Activated T-cell treated with anti-CD3 and anti-CD28 coated beads, Interleukin-2, amount 50 U/mL, for 48 hours (primary cell): ENCODE results near the gene ATRNL1.
"Not testable (repeated sequence)": the region's sequence is repeated elsewhere in the genome, so short reads cannot be mapped to it uniquely, and the experiment has no call there.

Experiments
- DNase-seq, 2 experiments: peaks; one replicate each; pipeline ENCODE4 v3.0.0-alpha.2; 2020

ATRNL1 gene

GRCh38 chr10:115222039-115222438 is 128.9 kb downstream of the ATRNL1 start:
- DNase-seq, result no peak

GRCh38 chr10:115239761-115240160 is 146.6 kb downstream of the ATRNL1 start:
- DNase-seq, result no peak

- DNase-seq, result no peak
Measured at GRCh38 chr10:115250784-115251183, 157.6 kb downstream of the ATRNL1 start.

- DNase-seq, result not testable (repeated sequence)
Measured at GRCh38 chr10:115253765-115254164, 160.6 kb downstream of the ATRNL1 start.

- no peak for DNase-seq
Measured at GRCh38 chr10:115272482-115272881, 179.3 kb downstream of the ATRNL1 start.

- DNase-seq, result no peak
Measured at GRCh38 chr10:115278294-115278693, 185.1 kb downstream of the ATRNL1 start.

GRCh38 chr10:115295213-115295805 is 202.1 kb downstream of the ATRNL1 start:
- DNase-seq, result no peak

DNA sequence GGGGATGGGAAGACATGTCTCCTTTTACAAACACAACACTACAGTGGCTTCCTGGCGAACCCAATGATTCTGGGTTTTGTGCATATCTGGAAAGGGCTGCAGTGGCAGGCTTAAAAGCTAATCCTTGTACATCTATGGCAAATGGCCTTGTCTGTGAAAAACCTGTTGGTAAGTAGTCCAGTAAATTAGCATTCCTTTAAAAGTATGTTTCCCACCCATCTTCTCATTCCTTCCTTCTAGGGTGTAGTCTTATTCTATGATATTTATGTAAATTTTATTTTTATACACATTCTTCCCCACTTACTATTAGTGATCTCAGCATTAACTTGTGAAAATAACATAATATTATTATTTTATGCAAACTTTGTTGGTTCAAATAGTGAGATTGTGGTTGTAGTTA is 206.9 kb downstream of the ATRNL1 start:
- DNase-seq, result no peak

- DNase-seq, result not testable (repeated sequence)
Measured at GRCh38 chr10:115319669-115320068, 226.5 kb downstream of the ATRNL1 start.

DNA sequence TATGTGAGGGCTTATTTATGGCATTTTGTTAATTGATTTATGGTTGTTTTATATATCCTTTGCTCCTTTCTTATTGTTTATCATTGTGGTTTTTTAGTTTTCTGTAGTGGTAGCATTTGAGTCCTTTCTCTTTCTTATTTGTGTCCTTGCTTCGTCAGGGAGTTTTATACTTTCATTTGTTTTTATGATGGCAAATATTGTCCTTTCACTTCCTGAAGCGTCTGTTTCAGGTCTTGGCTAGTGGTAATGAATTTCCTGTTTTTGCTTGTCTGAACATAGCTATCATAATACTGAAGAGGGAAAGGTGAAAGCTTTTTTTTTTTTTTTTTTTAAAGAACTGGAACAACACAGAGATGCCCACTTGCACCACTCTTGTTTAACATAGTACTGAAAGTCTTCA is 228.2 kb downstream of the ATRNL1 start:
- DNase-seq, result no peak

GRCh38 chr10:115328331-115328730 is 235.2 kb downstream of the ATRNL1 start:
- DNase-seq, result no peak

GRCh38 chr10:115335366-115335765 is 242.2 kb downstream of the ATRNL1 start:
- DNase-seq, result no peak

DNA sequence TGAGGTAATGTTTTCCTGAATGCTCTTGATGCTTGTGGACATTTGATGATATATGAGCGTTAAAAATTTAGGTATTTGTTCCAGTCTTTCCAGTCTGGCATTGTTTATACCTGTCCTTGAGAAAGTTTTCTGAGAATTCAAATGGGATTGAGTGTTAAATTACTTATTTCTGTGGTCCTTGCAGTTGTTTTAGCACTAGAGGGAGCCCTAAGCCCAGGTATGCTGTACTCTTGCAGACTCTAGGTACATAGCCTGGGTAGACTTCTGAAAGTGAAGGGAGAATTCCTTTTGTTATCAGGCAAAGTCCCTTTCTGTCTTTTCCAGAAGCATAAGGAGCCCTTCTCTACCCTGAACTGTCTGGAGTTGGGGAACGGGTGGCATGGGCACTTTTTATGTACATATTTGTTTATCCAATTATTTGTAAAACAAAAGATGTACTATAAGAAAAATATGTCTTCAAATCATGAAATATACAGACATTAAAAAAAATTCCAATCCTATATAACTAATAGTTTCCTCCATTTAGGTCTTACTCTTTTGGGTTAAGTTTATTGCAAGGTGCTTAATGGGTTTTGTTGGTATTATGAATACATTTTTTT is 262.1 kb downstream of the ATRNL1 start:
- no peak for DNase-seq

DNA sequence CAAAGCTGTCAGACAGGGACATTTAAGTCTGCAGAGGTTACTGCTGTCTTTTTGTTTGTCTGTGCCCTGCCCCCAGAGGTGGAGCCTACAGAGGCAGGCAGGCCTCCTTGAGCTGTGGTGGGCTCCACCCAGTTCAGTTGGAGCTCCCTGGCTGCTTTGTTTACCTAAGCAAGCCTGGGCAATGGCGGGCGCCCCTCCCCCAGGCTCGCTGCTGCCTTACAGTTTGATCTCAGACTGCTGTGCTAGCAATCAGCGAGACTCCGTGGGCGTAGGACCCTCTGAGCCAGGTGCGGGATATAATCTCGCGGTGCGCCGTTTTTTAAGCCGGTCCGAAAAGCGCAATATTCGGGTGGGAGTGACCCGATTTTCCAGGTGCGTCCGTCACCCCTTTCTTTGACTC is 274.8 kb downstream of the ATRNL1 start:
- not testable (repeated sequence) for DNase-seq

GRCh38 chr10:115379064-115379463 is 285.9 kb downstream of the ATRNL1 start:
- DNase-seq, result no peak

DNA sequence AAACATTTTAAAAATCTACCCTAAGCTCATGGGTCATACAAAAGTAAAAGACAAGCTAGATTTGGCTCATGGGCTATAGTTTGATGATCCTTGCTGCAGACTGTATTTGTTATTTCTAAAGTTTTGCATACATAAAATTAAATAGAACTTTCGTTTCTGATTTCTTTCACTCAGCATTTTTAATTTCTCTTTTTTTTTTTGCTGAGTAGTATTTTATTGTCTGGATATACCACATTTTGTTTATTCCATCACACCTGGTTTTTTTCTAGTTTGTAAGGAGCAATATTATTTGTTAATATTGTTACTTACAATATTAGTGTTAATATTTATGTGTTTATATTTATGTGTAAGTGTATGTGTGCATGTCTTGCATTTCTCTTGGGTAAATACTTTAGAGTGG is 291.5 kb downstream of the ATRNL1 start:
- no peak for DNase-seq

DNA sequence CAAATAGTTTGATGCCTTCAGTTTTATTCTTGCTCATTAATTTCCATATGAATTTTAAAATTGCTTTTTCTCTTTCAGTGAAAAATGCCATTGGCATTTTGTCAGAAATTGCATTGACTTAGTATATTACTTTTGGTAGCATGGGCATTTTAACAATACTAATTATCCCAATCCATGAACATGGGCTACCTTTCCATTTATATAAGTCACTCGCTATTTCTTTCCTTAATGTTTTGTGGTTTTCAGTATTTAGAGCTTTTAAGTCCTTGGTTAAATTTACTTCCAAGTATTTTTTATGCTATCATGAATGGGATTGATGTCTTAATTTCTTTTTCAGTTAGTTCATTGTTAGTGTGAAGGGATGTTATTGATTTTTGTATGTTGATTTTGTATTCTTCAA is 297.4 kb downstream of the ATRNL1 start:
- DNase-seq, result no peak

GRCh38 chr10:115398026-115398425 is 304.9 kb downstream of the ATRNL1 start:
- DNase-seq, result no peak

GRCh38 chr10:115402699-115403098 is 309.5 kb downstream of the ATRNL1 start:
- no peak for DNase-seq

DNA sequence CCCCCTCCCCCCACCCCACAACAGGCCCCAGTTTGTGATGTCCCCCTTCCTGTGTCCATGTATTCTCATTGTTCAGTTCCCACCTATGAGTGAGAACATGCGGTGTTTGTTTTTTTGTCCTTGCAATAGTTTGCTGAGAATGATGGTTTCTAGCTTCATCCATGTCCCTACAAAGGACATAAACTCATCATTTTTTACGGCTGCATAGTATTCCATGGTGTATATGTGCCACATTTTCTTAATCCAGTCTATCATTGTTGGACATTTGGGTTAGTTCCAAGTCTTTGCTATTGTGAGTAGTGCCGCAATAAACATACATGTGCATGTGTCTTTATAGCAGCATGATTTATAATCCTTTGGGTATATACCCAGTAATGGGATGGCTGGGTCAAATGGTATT is 312.7 kb downstream of the ATRNL1 start:
- DNase-seq, result not testable (repeated sequence)

- no peak for DNase-seq
Measured at GRCh38 chr10:115409347-115409746, 316.2 kb downstream of the ATRNL1 start.

DNA sequence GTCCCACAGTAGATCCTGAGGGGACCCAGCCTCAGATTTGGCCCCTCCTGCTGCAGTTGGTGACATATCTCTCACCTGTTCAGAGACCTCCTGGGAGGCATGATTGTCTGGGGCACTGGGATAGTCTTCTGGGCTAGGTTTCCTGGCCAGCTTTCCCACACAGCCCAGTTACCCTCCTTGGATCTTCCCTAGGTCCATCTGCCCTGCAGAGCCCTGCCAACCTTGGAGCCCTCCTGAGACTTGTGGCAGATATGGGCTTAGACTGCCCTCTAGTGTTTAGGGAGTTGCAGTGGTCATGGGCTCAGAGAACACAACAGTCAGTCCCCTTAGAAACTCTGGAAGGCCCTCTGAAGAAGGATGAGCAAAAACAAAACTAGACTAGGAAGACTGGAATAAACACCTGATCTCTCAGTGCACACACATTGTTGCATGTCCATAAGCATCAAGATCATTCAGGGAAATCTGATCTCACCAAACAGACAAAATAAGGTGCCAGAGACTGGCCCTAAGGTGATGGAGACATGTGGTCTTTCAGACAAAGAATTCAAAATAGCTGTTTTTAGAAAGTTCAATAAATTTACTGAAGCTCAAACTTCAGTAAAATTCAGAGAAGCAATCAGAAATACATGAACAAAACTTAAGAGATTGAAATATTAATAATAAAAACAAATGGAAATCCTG is 324.6 kb downstream of the ATRNL1 start:
- DNase-seq, result no peak

DNA sequence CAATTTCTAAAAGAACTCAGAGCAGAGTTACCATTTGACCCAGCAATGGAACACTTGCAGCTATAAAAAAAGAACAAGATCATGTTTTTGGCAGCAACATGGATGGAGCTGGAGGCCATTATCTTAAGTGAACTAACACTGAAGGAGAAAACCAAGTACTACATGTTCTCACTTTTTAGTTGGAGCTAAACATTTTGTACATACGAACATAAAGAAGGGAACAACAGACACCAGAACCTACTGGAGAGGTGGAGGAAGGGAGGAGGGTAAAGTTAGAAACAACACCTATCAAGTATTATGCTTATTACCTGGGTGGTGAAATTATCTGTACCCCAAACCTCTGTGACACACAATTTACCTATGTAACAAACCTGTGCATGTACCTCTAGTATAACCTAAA is 329.5 kb downstream of the ATRNL1 start:
- no peak for DNase-seq

DNA sequence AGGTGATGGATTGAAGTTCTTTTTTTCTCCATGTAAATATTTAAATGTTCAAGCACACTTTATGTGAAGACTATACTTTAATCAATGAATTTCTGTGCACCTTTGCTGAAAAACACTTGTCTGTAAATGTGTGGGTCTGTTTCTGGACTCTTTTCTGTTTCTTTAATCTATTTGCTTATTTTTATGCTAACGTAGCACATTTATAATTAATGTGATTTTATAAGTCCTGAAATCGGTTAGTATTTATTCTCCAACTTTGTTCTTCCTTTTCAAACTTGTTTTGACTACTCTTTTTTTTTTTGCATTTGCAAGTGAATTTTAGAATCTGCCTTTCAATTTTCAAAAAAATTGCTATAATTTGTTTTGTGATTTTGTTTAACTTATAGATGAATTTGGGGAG is 334.4 kb downstream of the ATRNL1 start:
- DNase-seq, result no peak
